GM12878 (cell line): ENCODE measurements around the gene CASP4. TPM values are rescaled to one million over a fixed set of nuclear protein-coding genes. Genes with fewer than 3 reads are reported as not detected.

Experiments used
- ATAC-seq: fragments of 200-7000 bp; cut with Tn5 transposase; 3 replicates; pipeline ENCODE4 v1.9.1; 2020; ENCODE audit warnings: mild to moderate bottlenecking, moderate library complexity
- BruUV-seq: library from RNA; stranded (reverse); fragments of 400-500 nt; replicated peaks from 2 replicates; lab custom pipeline; 2021; lab: Mats Ljungman, UMichigan
- CTCF ChIA-PET: fragments of 300-600 bp; sonication (Branson Sonifier 250); formaldehyde crosslinking; extraction: SDS; loops from one replicate; lab custom pipeline; 2021; ENCODE audit warnings: inconsistent platforms; lab: Yijun Ruan, JAX
- POLR2A ChIA-PET: fragments of 350-600 bp; formaldehyde crosslinking; extraction: SDS; loops from one replicate; lab custom pipeline; 2021; ENCODE audit warnings: inconsistent platforms; lab: Charles Lee
- RAD21 ChIA-PET: fragments of 300-600 bp; sonication (Branson Sonifier 250); formaldehyde crosslinking; loops from one replicate; lab custom pipeline; 2023; ENCODE audit warnings: antibody characterized with exemption; ENCODE audit not compliant: unreplicated experiment; lab: Charles Lee
- SMC1A ChIA-PET: fragments of 300-600 bp; sonication (Branson Sonifier 250); formaldehyde crosslinking; loops from one replicate; lab custom pipeline; 2023; ENCODE audit not compliant: unreplicated experiment, uncharacterized antibody; lab: Charles Lee
- DNase-seq: peaks from one replicate; pipeline ENCODE4 v3.0.0-alpha.2; 2011; ENCODE audit warnings: low read depth, low spot score
- FAIRE-seq: peaks from 3 replicates; lab custom pipeline; 2011; peaks lifted over from hg19 to GRCh38; lab: Jason Lieb, UNC
- H2AFZ ChIP-seq: 2 replicates; pipeline ENCODE4 v1.6.0; 2011; ENCODE audit warnings: low read depth, low read length, control low read depth; ENCODE audit not compliant: control insufficient read depth
- H3K27ac ChIP-seq: 2 replicates; pipeline ENCODE4 v1.5.1; 2011; ENCODE audit warnings: control low read depth; ENCODE audit not compliant: control insufficient read depth, insufficient read depth
- H3K27me3 ChIP-seq, 2 experiments: replicated peaks in 1 of 2; 2 replicates each; pipeline versions ENCODE4 v1.6.0 to v1.6.1; 2011; ENCODE audit warnings: low read length in 1 of 2; ENCODE audit not compliant: control insufficient read depth in 2 of 2, insufficient read depth in 2 of 2
- H3K36me3 ChIP-seq, 2 experiments: 2 replicates each; pipeline ENCODE4 v1.5.1; 2011; ENCODE audit warnings: low read length in 1 of 2; ENCODE audit not compliant: control insufficient read depth in 2 of 2, insufficient read depth in 2 of 2
- H3K4me1 ChIP-seq: 2 replicates; pipeline ENCODE4 v1.6.1; 2011; ENCODE audit warnings: mild to moderate bottlenecking, low read length, moderate library complexity, mixed read lengths; ENCODE audit not compliant: control insufficient read depth, insufficient read depth
- H3K4me2 ChIP-seq: 2 replicates; pipeline ENCODE4 v1.6.0; 2011; ENCODE audit warnings: control low read depth; ENCODE audit not compliant: control insufficient read depth, insufficient read depth
- H3K4me3 ChIP-seq: fragments of 200-600 bp; sonication (generic); 2 replicates; pipeline ENCODE4 v1.5.1; 2016
- H3K79me2 ChIP-seq: 2 replicates; pipeline ENCODE4 v1.6.0; 2011; ENCODE audit warnings: low read length; ENCODE audit not compliant: control insufficient read depth, insufficient read depth
- H3K9ac ChIP-seq: 2 replicates; pipeline ENCODE4 v1.8.0; 2011; ENCODE audit warnings: low read length, control low read depth, mixed read lengths; ENCODE audit not compliant: control insufficient read depth, insufficient read depth
- H3K9me3 ChIP-seq: replicated peaks from 3 replicates; pipeline ENCODE4 v1.5.1; 2011; ENCODE audit warnings: mild to moderate bottlenecking, low read length; ENCODE audit not compliant: control insufficient read depth, insufficient read depth
- H4K20me1 ChIP-seq: 2 replicates; pipeline ENCODE4 v1.6.0; 2011; ENCODE audit not compliant: control insufficient read depth, insufficient read depth
- EZH2 ChIP-seq: IDR thresholded peaks from 2 replicates; pipeline ENCODE4 v1.6.1; 2012; ENCODE audit warnings: low read depth, mild to moderate bottlenecking, control low read depth, inconsistent platforms, low read length, borderline replicate concordance; ENCODE audit not compliant: control insufficient read depth
- RCOR1 ChIP-seq: conservative IDR thresholded peaks from 2 replicates; pipeline ENCODE4 v1.6.1; 2012; ENCODE audit warnings: low read depth, low read length, improper control_type of control experiment
- SUPT20H ChIP-seq: IDR thresholded peaks from 2 replicates; pipeline ENCODE4 v1.6.1; 2011; ENCODE audit warnings: low read depth, mild to moderate bottlenecking, low read length, moderate library complexity, borderline replicate concordance; ENCODE audit not compliant: control insufficient read depth
- ZNF207 ChIP-seq: fragments of 450-650 bp; IDR thresholded peaks from 2 replicates; pipeline ENCODE4 v1.6.1; 2014; ENCODE audit warnings: antibody characterized with exemption, mild to moderate bottlenecking, borderline replicate concordance
- WGBS: methylation state at CpG from one replicate; pipeline ENCODE4 v1.1.6; 2016; ENCODE audit warnings: low lambda C conversion rate; ENCODE audit not compliant: insufficient replicate concordance, insufficient coverage; ENCODE audit errors: missing lambda C conversion rate; 5-methylcytosine and 5-hydroxymethylcytosine counted together
- in situ Hi-C: fragments of 300-500 bp; cut with MboI; formaldehyde crosslinking; loops from 9 replicates; pipeline ENCODE4 v1.14.3; 2018; ENCODE audit warnings: mixed read lengths
- intact Hi-C: fragments of 100-400 bp; cut with micrococcal nuclease; formaldehyde crosslinking; loops from one replicate; pipeline ENCODE4 v1.14.2; 2022; ENCODE audit not compliant: unreplicated experiment
- polyA plus RNA-seq, 11 experiments: library from polyadenylated mRNA; depleted of rRNA in 4 of 11; unstranded in 6 of 11; stranded (reverse) in 5 of 11; fragments of >200 nt; fragmentation: Nextera tagmentation in 4 of 11; fragmentation: Illumina TruSeq in 1 of 11; extraction: Ambion mirVana in 4 of 11; extraction: Trizol in 1 of 11; gene quantifications; 1 replicate in 1 of 11; 2 replicates in 10 of 11; pipeline versions ENCODE4 v1.2.1 to v1.2.3, GENCODE V29; 2011 to 2016; ENCODE audit warnings: inconsistent platforms in 2 of 11, missing spikeins in 2 of 11, low read depth in 1 of 11
- total RNA-seq, 4 experiments: library from RNA; depleted of rRNA in 3 of 4; stranded (reverse); fragments of >200 nt in 3 of 4; fragmentation: Illumina TruSeq in 1 of 4; extraction: Trizol in 1 of 4; gene quantifications; 2 replicates each; pipeline versions ENCODE4 v1.2.1 to v1.2.3, GENCODE V29; 2013 to 2021
- TF ChIP-seq, protein P1 (sequence below): IDR thresholded peaks from 2 replicates; pipeline ENCODE4 v1.6.1; 2011; ENCODE audit warnings: borderline replicate concordance, low read depth, mild to moderate bottlenecking, moderate library complexity, low read length; ENCODE audit not compliant: insufficient read depth, poor library complexity, severe bottlenecking
- TF ChIP-seq, protein P2 (sequence below): fragments of 450-650 bp; IDR thresholded peaks from 2 replicates; pipeline ENCODE4 v1.6.1; 2016; ENCODE audit warnings: mild to moderate bottlenecking, moderate library complexity, borderline replicate concordance
- TF ChIP-seq, protein P3 (sequence below): IDR thresholded peaks from 2 replicates; pipeline ENCODE4 v1.6.1; 2012; ENCODE audit warnings: low read length, inconsistent platforms
- TF ChIP-seq, protein P4 (sequence below): IDR thresholded peaks from 2 replicates; pipeline ENCODE4 v1.6.1; 2012; ENCODE audit warnings: mild to moderate bottlenecking, low read depth, low read length
- TF ChIP-seq, protein P5 (sequence below): fragments of 450-650 bp; conservative IDR thresholded peaks from 2 replicates; pipeline ENCODE4 v1.6.1; 2017; ENCODE audit warnings: mild to moderate bottlenecking, moderate library complexity

CASP4 gene
- total and polyA plus RNA-seq, 10 of the 15 experiments (the other 5 are each of a cell fraction or from before 2014, with no cell fraction given), result 25.3 to 113 (median 50.0) TPM

DNA sequence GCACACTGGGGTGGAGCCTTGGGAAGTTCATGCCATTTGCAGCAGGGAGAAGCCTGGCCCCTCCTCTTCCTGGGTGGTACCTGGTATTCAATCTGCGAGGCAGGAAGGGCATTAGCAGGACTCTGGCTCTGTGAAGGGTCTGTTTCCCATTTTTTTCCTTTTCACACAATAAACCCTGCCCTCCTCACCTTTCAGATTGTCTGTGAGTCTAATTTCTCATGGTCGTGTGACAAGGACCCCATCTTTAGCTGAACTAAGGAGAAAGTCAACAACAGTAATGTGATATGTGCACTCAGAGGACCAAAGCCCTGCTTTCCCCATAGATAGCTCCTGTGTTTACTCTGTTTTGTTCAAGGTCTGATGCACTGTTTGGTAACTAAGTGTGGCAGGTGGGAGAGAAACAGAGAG lies 26.6 kb upstream of the CASP4 start:
- Histone ChIP-seq H3K27ac (no peak overlapping the region), H3K4me3 (no peak overlapping the region), H3K27me3 (no peaks in the 10 kb centered on the region), H3K79me2 (no peaks in the 10 kb centered on the region), H3K9me3 (no peaks in the 10 kb centered on the region), H4K20me1 (no peaks in the 10 kb centered on the region), H3K9ac (no peak overlapping the region), H3K4me1 (no peaks in the 10 kb centered on the region), H3K4me2 (no peak overlapping the region), H2AFZ (no peak overlapping the region), H3K36me3 (no peaks in the 10 kb centered on the region)
- 0% methylated on average over 2 of the region's 2 CpGs for WGBS
- no peak for FAIRE-seq
- in situ Hi-C loops (no loop called here), intact Hi-C loops (no loop called here)
- CTCF ChIA-PET, result no interaction called here
- RAD21 ChIA-PET, result no interaction called here
- BruUV-seq, result no TSS peak
- no peak for DNase-seq
- SMC1A ChIA-PET, result no interaction called here
- POLR2A ChIA-PET, result no interaction called here
- no peak for ATAC-seq
- TF ChIP-seq ZNF207 (no peak), EZH2 (no peak), SUPT20H (no peak), RCOR1 (no peak)
- TF ChIP-seq, protein P1, sequence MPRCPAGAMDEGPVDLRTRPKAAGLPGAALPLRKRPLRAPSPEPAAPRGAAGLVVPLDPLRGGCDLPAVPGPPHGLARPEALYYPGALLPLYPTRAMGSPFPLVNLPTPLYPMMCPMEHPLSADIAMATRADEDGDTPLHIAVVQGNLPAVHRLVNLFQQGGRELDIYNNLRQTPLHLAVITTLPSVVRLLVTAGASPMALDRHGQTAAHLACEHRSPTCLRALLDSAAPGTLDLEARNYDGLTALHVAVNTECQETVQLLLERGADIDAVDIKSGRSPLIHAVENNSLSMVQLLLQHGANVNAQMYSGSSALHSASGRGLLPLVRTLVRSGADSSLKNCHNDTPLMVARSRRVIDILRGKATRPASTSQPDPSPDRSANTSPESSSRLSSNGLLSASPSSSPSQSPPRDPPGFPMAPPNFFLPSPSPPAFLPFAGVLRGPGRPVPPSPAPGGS, result no peak
- TF ChIP-seq, protein P2, sequence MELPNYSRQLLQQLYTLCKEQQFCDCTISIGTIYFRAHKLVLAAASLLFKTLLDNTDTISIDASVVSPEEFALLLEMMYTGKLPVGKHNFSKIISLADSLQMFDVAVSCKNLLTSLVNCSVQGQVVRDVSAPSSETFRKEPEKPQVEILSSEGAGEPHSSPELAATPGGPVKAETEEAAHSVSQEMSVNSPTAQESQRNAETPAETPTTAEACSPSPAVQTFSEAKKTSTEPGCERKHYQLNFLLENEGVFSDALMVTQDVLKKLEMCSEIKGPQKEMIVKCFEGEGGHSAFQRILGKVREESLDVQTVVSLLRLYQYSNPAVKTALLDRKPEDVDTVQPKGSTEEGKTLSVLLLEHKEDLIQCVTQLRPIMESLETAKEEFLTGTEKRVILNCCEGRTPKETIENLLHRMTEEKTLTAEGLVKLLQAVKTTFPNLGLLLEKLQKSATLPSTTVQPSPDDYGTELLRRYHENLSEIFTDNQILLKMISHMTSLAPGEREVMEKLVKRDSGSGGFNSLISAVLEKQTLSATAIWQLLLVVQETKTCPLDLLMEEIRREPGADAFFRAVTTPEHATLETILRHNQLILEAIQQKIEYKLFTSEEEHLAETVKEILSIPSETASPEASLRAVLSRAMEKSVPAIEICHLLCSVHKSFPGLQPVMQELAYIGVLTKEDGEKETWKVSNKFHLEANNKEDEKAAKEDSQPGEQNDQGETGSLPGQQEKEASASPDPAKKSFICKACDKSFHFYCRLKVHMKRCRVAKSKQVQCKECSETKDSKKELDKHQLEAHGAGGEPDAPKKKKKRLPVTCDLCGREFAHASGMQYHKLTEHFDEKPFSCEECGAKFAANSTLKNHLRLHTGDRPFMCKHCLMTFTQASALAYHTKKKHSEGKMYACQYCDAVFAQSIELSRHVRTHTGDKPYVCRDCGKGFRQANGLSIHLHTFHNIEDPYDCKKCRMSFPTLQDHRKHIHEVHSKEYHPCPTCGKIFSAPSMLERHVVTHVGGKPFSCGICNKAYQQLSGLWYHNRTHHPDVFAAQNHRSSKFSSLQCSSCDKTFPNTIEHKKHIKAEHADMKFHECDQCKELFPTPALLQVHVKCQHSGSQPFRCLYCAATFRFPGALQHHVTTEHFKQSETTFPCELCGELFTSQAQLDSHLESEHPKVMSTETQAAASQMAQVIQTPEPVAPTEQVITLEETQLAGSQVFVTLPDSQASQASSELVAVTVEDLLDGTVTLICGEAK, result no peak
- TF ChIP-seq, protein P3, sequence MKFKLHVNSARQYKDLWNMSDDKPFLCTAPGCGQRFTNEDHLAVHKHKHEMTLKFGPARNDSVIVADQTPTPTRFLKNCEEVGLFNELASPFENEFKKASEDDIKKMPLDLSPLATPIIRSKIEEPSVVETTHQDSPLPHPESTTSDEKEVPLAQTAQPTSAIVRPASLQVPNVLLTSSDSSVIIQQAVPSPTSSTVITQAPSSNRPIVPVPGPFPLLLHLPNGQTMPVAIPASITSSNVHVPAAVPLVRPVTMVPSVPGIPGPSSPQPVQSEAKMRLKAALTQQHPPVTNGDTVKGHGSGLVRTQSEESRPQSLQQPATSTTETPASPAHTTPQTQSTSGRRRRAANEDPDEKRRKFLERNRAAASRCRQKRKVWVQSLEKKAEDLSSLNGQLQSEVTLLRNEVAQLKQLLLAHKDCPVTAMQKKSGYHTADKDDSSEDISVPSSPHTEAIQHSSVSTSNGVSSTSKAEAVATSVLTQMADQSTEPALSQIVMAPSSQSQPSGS, result no peak
- TF ChIP-seq, protein P4, sequence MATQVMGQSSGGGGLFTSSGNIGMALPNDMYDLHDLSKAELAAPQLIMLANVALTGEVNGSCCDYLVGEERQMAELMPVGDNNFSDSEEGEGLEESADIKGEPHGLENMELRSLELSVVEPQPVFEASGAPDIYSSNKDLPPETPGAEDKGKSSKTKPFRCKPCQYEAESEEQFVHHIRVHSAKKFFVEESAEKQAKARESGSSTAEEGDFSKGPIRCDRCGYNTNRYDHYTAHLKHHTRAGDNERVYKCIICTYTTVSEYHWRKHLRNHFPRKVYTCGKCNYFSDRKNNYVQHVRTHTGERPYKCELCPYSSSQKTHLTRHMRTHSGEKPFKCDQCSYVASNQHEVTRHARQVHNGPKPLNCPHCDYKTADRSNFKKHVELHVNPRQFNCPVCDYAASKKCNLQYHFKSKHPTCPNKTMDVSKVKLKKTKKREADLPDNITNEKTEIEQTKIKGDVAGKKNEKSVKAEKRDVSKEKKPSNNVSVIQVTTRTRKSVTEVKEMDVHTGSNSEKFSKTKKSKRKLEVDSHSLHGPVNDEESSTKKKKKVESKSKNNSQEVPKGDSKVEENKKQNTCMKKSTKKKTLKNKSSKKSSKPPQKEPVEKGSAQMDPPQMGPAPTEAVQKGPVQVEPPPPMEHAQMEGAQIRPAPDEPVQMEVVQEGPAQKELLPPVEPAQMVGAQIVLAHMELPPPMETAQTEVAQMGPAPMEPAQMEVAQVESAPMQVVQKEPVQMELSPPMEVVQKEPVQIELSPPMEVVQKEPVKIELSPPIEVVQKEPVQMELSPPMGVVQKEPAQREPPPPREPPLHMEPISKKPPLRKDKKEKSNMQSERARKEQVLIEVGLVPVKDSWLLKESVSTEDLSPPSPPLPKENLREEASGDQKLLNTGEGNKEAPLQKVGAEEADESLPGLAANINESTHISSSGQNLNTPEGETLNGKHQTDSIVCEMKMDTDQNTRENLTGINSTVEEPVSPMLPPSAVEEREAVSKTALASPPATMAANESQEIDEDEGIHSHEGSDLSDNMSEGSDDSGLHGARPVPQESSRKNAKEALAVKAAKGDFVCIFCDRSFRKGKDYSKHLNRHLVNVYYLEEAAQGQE, result no peak
- TF ChIP-seq, protein P5, sequence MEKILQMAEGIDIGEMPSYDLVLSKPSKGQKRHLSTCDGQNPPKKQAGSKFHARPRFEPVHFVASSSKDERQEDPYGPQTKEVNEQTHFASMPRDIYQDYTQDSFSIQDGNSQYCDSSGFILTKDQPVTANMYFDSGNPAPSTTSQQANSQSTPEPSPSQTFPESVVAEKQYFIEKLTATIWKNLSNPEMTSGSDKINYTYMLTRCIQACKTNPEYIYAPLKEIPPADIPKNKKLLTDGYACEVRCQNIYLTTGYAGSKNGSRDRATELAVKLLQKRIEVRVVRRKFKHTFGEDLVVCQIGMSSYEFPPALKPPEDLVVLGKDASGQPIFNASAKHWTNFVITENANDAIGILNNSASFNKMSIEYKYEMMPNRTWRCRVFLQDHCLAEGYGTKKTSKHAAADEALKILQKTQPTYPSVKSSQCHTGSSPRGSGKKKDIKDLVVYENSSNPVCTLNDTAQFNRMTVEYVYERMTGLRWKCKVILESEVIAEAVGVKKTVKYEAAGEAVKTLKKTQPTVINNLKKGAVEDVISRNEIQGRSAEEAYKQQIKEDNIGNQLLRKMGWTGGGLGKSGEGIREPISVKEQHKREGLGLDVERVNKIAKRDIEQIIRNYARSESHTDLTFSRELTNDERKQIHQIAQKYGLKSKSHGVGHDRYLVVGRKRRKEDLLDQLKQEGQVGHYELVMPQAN, result no peak
